K562 (cell line): Measurements from ENCODE around the gene VTI1B. TPM values are rescaled to one million over a fixed set of nuclear protein-coding genes. Genes with fewer than 3 reads are reported as not detected.
A peak's percentile ranks its signal among the peaks of the same experiment; 100 is the strongest.

ENCODE experiments used
- ATAC-seq: fragments of 200-7000 bp; cut with Tn5 transposase; 3 replicates; pipeline ENCODE4 v1.9.1; 2020; ENCODE audit warnings: moderate library complexity
- BruUV-seq: library from RNA; stranded (reverse); fragments of 400-500 nt; replicated peaks from 2 replicates; lab custom pipeline; 2021; lab: Mats Ljungman, UMichigan
- CTCF ChIA-PET: fragments of 300-600 bp; formaldehyde crosslinking; extraction: SDS; loops from one replicate; lab custom pipeline; 2021; ENCODE audit warnings: low intra/inter-chr PET ratio; lab: Yijun Ruan, JAX
- POLR2A ChIA-PET: fragments of 300-600, 350-650 bp; sonication (Branson Sonifier 250); formaldehyde crosslinking; extraction: SDS; loops from one replicate; lab custom pipeline; 2021; ENCODE audit warnings: antibody characterized with exemption, inconsistent platforms; lab: Yijun Ruan, JAX
- DNase-seq, 4 experiments: peaks; one replicate each; pipeline versions ENCODE4 v3.0.0 to v3.0.0-alpha.2; 2011 to 2018; ENCODE audit warnings: low spot score in 3 of 4, mixed read lengths in 3 of 4; ENCODE audit errors: extremely low read depth in 1 of 4
- FAIRE-seq: peaks from 2 replicates; lab custom pipeline; 2011; peaks lifted over from hg19 to GRCh38; lab: Jason Lieb, UNC
- H2AFZ ChIP-seq: 2 replicates; pipeline ENCODE4 v1.6.0; 2011; ENCODE audit warnings: low read depth, low read length, control low read depth, inconsistent platforms
- H3K27ac ChIP-seq: fragments of 200-600 bp; 3 replicates; pipeline ENCODE4 v1.8.0; 2011; ENCODE audit warnings: low read depth, mild to moderate bottlenecking, control low read depth, inconsistent platforms, low read length, moderate library complexity, mixed read lengths; ENCODE audit errors: extremely low read depth
- H3K27me3 ChIP-seq, 2 experiments: fragments of 300-600 bp in 1 of 2; 2 replicates in 1 of 2; 3 replicates in 1 of 2; pipeline versions ENCODE4 v1.6.0 to v1.8.0; 2011; ENCODE audit warnings: inconsistent platforms in 2 of 2, low read length in 2 of 2, mild to moderate bottlenecking in 1 of 2, mixed read lengths in 1 of 2, moderate library complexity in 1 of 2; ENCODE audit not compliant: control insufficient read depth in 2 of 2, insufficient read depth in 2 of 2
- H3K36me3 ChIP-seq: fragments of 300-600 bp; 3 replicates; pipeline ENCODE4 v1.8.0; 2011; ENCODE audit warnings: mild to moderate bottlenecking, low read length, inconsistent platforms; ENCODE audit not compliant: control insufficient read depth, insufficient read depth
- H3K4me1 ChIP-seq, 2 experiments: fragments of 200-600 bp in 1 of 2; replicated peaks in 1 of 2; 2 replicates in 1 of 2; 3 replicates in 1 of 2; pipeline versions ENCODE4 v1.5.1 to v1.8.0; 2011; ENCODE audit warnings: inconsistent platforms in 2 of 2, low read length in 2 of 2, mild to moderate bottlenecking in 1 of 2, mixed read lengths in 1 of 2, moderate library complexity in 1 of 2; ENCODE audit not compliant: control insufficient read depth in 2 of 2, insufficient read depth in 2 of 2
- H3K4me2 ChIP-seq: 2 replicates; pipeline ENCODE4 v1.6.1; 2011; ENCODE audit warnings: low read length, control low read depth, inconsistent platforms, mixed read lengths; ENCODE audit not compliant: insufficient read depth
- H3K4me3 ChIP-seq: fragments of 200-600 bp; sonication (generic), shearing (Covaris generic); 2 replicates; pipeline ENCODE4 v1.5.1; 2016; ENCODE audit warnings: control low read depth, inconsistent platforms
- H3K79me2 ChIP-seq: fragments of 200-600 bp; 3 replicates; pipeline ENCODE4 v1.8.0; 2011; ENCODE audit warnings: low read length, inconsistent platforms; ENCODE audit not compliant: control insufficient read depth, insufficient read depth
- H3K9ac ChIP-seq, 2 experiments: 2 replicates each; pipeline versions ENCODE4 v1.6.0 to v1.6.1; 2011; ENCODE audit warnings: low read depth in 2 of 2, low read length in 2 of 2, control low read depth in 1 of 2, inconsistent platforms in 1 of 2, mild to moderate bottlenecking in 1 of 2, mixed read lengths in 1 of 2; ENCODE audit not compliant: insufficient read depth in 1 of 2
- H3K9me1 ChIP-seq: one replicate; pipeline ENCODE4 v1.6.0; 2011; ENCODE audit warnings: inconsistent platforms, mild to moderate bottlenecking, low read length, moderate library complexity; ENCODE audit not compliant: control insufficient read depth, insufficient read depth
- H3K9me3 ChIP-seq: replicated peaks from 2 replicates; pipeline ENCODE4 v1.5.1; 2011; ENCODE audit warnings: low read depth, low read length, inconsistent platforms; ENCODE audit not compliant: control insufficient read depth, insufficient read depth
- H4K20me1 ChIP-seq: replicated peaks from 2 replicates; pipeline ENCODE4 v1.6.1; 2011; ENCODE audit warnings: low read length, inconsistent platforms, mixed read lengths; ENCODE audit not compliant: control insufficient read depth, insufficient read depth
- BRD4 ChIP-seq: fragments of 200-600 bp; sonication (generic); IDR thresholded peaks from 2 replicates; pipeline ENCODE4 v1.6.1; 2017; ENCODE audit warnings: inconsistent platforms
- CBX5 ChIP-seq: IDR thresholded peaks from 2 replicates; pipeline ENCODE4 v1.6.1; 2014; ENCODE audit warnings: low read depth, borderline replicate concordance
- CTCF ChIP-seq, 3 experiments: IDR thresholded peaks in 2 of 3; conservative IDR thresholded peaks in 1 of 3; 2 replicates each; pipeline ENCODE4 v1.5.1; 2011 to 2012; ENCODE audit warnings: low read length in 3 of 3, mild to moderate bottlenecking in 3 of 3, control low read depth in 2 of 3, improper control_type of control experiment in 1 of 3, inconsistent platforms in 1 of 3, low read depth in 1 of 3, mixed read lengths in 1 of 3, moderate library complexity in 1 of 3; ENCODE audit not compliant: insufficient read depth in 2 of 3
- HMG20B ChIP-seq: fragments of 250-450 bp; sonication (Bioruptor Pico); IDR thresholded peaks from 2 replicates; pipeline ENCODE4 v1.5.0; 2021; ENCODE audit warnings: mild to moderate bottlenecking
- JUN ChIP-seq, 2 experiments: sonication (generic) in 1 of 2; formaldehyde crosslinking in 1 of 2; IDR thresholded peaks; 2 replicates each; pipeline versions ENCODE4 v1.6.1 to v1.8.0; 2012 to 2022; ENCODE audit warnings: borderline replicate concordance in 2 of 2, mild to moderate bottlenecking in 2 of 2, improper control_type of control experiment in 1 of 2, low read depth in 1 of 2, low read length in 1 of 2, missing genetic modification reagents in 1 of 2
- MIER1 ChIP-seq: fragments of 450-650 bp; IDR thresholded peaks from 2 replicates; pipeline ENCODE4 v1.6.1; 2016; ENCODE audit warnings: antibody characterized with exemption, mild to moderate bottlenecking, low read depth
- PHF8 ChIP-seq: fragments of 200-600 bp; sonication (generic); IDR thresholded peaks from 2 replicates; pipeline ENCODE4 v1.6.1; 2012; ENCODE audit warnings: mixed run types, mild to moderate bottlenecking, inconsistent platforms, low read length, moderate library complexity, borderline replicate concordance
- XRCC3 ChIP-seq: fragments of 450-650 bp; IDR thresholded peaks from 2 replicates; pipeline ENCODE4 v1.6.1; 2017; ENCODE audit warnings: mild to moderate bottlenecking, moderate library complexity
- ZBTB7A ChIP-seq: IDR thresholded peaks from 2 replicates; pipeline ENCODE4 v1.6.1; 2011; ENCODE audit warnings: low read depth, mild to moderate bottlenecking, low read length, moderate library complexity, borderline replicate concordance; ENCODE audit not compliant: control insufficient read depth
- ZFP1 ChIP-seq: fragments of 450-650 bp; formaldehyde crosslinking; IDR thresholded peaks from 2 replicates; pipeline ENCODE4 v1.4.0; 2020; ENCODE audit warnings: mild to moderate bottlenecking, mixed read lengths
- WGBS: fragments of 100-300 bp; shearing (Covaris generic); methylation state at CpG from one replicate; pipeline ENCODE4 v1.1.6; 2016; ENCODE audit warnings: low coverage, mixed read lengths; ENCODE audit not compliant: insufficient coverage; ENCODE audit errors: missing lambda C conversion rate; 5-methylcytosine and 5-hydroxymethylcytosine counted together
- in situ Hi-C: fragments of 300-500 bp; cut with MboI; formaldehyde crosslinking; loops from 4 replicates; pipeline ENCODE4 v1.15.0; 2018; ENCODE audit warnings: inconsistent platforms, mixed read lengths
- intact Hi-C: fragments of 100-400 bp; cut with micrococcal nuclease; formaldehyde crosslinking; loops from 2 replicates; pipeline ENCODE4 v1.14.2; 2022
- polyA plus RNA-seq, 8 experiments: library from polyadenylated mRNA; depleted of rRNA in 4 of 8; stranded (reverse) in 5 of 8; unstranded in 3 of 8; fragments of >200 nt; fragmentation: Nextera tagmentation in 2 of 8; fragmentation: Illumina TruSeq in 1 of 8; extraction: Ambion mirVana in 2 of 8; extraction: Trizol in 1 of 8; gene quantifications; 2 replicates each; pipeline versions ENCODE4 v1.2.1 to v1.2.3, GENCODE V29; 2011 to 2014; ENCODE audit warnings: inconsistent platforms in 1 of 8, missing spikeins in 1 of 8
- total RNA-seq, 7 experiments: library from RNA; depleted of rRNA in 6 of 7; stranded (reverse); fragments of >200 nt in 6 of 7; fragmentation: Illumina TruSeq in 2 of 7; extraction: Trizol in 2 of 7; gene quantifications; 2 replicates each; pipeline versions ENCODE4 v1.2.1 to v1.2.3, GENCODE V29; 2011 to 2021; ENCODE audit warnings: low replicate concordance in 1 of 7

Gene VTI1B
- total and polyA plus RNA-seq, 9 of the 15 experiments (the other 6 are each of a cell fraction or from before 2014, with no cell fraction given): 7.8 to 69.8 (median 50.1) TPM

- TF ChIP-seq CBX5 (no peak), BRD4 (no peak)
These were observed 4.6 kb upstream of the VTI1B start (continued) for GRCh38 chr14:67679006-67679405.

- H3K9ac ChIP-seq: peak overlapping the region; percentile 90 to 98
- peaks cover 55% of the 10 kb centered on the region for H3K79me2 ChIP-seq
- intact Hi-C loops: loop anchor here (2.0 kb wide), 2 partner anchors 20 to 30 kb away; partner anchors contain the start of gene RDH11
- ATAC-seq (no peak), FAIRE-seq (no peak), DNase-seq (peak in 1 of 4 experiments; percentile 12)
- BruUV-seq: TSS peak; percentile 93
- H3K4me1 ChIP-seq: peaks cover 16 to 25% of the 10 kb centered on the region in 2 experiments
- POLR2A ChIA-PET: interaction anchor here (0.8 to 1.1 kb wide), 4 partner anchors 11 to 381 kb away, joined by 3 to 4 read pairs (median 3); no protein-coding TSS in a partner anchor
- H3K9me3 ChIP-seq: no peaks in the 10 kb centered on the region
- H3K27ac ChIP-seq: peak overlapping the region; percentile 94
- peak overlapping the region; percentile 84 for H3K4me2 ChIP-seq
- H4K20me1 ChIP-seq: no peaks in the 10 kb centered on the region
- CTCF ChIA-PET: no interaction called here
- in situ Hi-C loops: no loop called here
- 32% methylated on average over 15 of the region's 16 CpGs for WGBS
- H3K27me3 ChIP-seq: no peaks in the 10 kb centered on the region
- no peaks in the 10 kb centered on the region for H3K9me1 ChIP-seq
- peak overlapping the region; percentile 96 for H2AFZ ChIP-seq
- peak overlapping the region; percentile 90 for H3K4me3 ChIP-seq
- peaks cover 38% of the 10 kb centered on the region for H3K36me3 ChIP-seq
- TF ChIP-seq PHF8 (no peak), XRCC3 (no peak), ZBTB7A (no peak), JUN (IDR thresholded peaks at IDR 0.05; ENCODE audit: borderline replicate concordance, low read depth, low read length) (no peak), JUN (CRISPR knock-in tag; IDR thresholded peaks at IDR 0.05; ENCODE audit: borderline replicate concordance) (no peak), CTCF (IDR thresholded peaks at IDR 0.05 in 2 of 3, conservative IDR thresholded peaks at IDR 0.05 in 1 of 3; ENCODE audit: insufficient read depth in 2 of 3, low read depth in 1 of 3, low read length in 3 of 3) (0 out of 6 replicates have a peak, but pooled peaks of 1 of the 3 experiments have one; percentile 2), ZFP1 (CRISPR knock-in tag) (no peak), HMG20B (CRISPR knock-in tag) (no peak), MIER1 (no peak)
These were observed 769 bp upstream of the VTI1B start for GRCh38 chr14:67675219-67675582.
